GM23338 (cell line): Measurements from ENCODE around the gene OLIG1. TPM values are rescaled to one million over a fixed set of nuclear protein-coding genes. Genes with fewer than 3 reads are reported as not detected.

Experiments used
- ATAC-seq: fragments of 200-7000 bp; cut with Tn5 transposase; 3 replicates; pipeline ENCODE4 v1.9.1; 2020
- DNase-seq: peaks from one replicate; pipeline ENCODE4 v3.0.0-alpha.2; 2015; ENCODE audit warnings: low spot score
- H2AFZ ChIP-seq: fragments of 200-600 bp; sonication (generic); 2 replicates; pipeline ENCODE4 v1.8.0; 2016; ENCODE audit warnings: antibody characterized with exemption, mild to moderate bottlenecking, moderate library complexity
- H3F3A ChIP-seq: fragments of 200-600 bp; sonication (generic); replicated peaks from 2 replicates; pipeline ENCODE4 v1.8.0; 2017; ENCODE audit warnings: antibody characterized with exemption, mixed run types, low read depth
- H3K27ac ChIP-seq: fragments of 200-600 bp; sonication (generic); 2 replicates; pipeline ENCODE4 v1.6.1; 2016; ENCODE audit warnings: low read depth
- H3K27me3 ChIP-seq: fragments of 200-600 bp; sonication (generic); 2 replicates; pipeline ENCODE4 v1.8.0; 2016; ENCODE audit warnings: mild to moderate bottlenecking, mixed run types, moderate library complexity; ENCODE audit not compliant: insufficient read depth
- H3K36me3 ChIP-seq: fragments of 200-600 bp; sonication (generic); 2 replicates; pipeline ENCODE4 v1.8.0; 2016; ENCODE audit warnings: mild to moderate bottlenecking; ENCODE audit not compliant: insufficient read depth
- H3K4me1 ChIP-seq: fragments of 200-600 bp; sonication (generic); 2 replicates; pipeline ENCODE4 v1.8.0; 2016; ENCODE audit warnings: mild to moderate bottlenecking, moderate library complexity; ENCODE audit not compliant: insufficient read depth
- H3K4me2 ChIP-seq: fragments of 200-600 bp; sonication (generic); 2 replicates; pipeline ENCODE4 v1.7.1; 2017; ENCODE audit warnings: mixed run types
- H3K4me3 ChIP-seq: fragments of 200-600 bp; sonication (generic); 2 replicates; pipeline ENCODE4 v1.6.1; 2016; ENCODE audit warnings: mixed run types
- H3K79me2 ChIP-seq: fragments of 200-600 bp; sonication (generic); replicated peaks from 2 replicates; pipeline ENCODE4 v1.8.0; 2017; ENCODE audit warnings: mild to moderate bottlenecking; ENCODE audit not compliant: insufficient read depth
- H3K9me2 ChIP-seq: fragments of 200-600 bp; sonication (generic); 2 replicates; pipeline ENCODE4 v1.8.0; 2017; ENCODE audit not compliant: insufficient read depth
- H4K20me1 ChIP-seq: fragments of 200-600 bp; sonication (generic); replicated peaks from 2 replicates; pipeline ENCODE4 v1.8.0; 2017; ENCODE audit warnings: mild to moderate bottlenecking; ENCODE audit not compliant: insufficient read depth
- H3K27ac Mint-ChIP-seq: 2 replicates; pipeline ENCODE4 v1.8.0; 2020; ENCODE audit warnings: inconsistent platforms, mild to moderate bottlenecking, moderate library complexity, mixed read lengths
- H3K27me3 Mint-ChIP-seq: 3 replicates; pipeline ENCODE4 v1.8.0; 2022; ENCODE audit warnings: low read depth, mild to moderate bottlenecking, moderate library complexity, mixed read lengths, inconsistent platforms; ENCODE audit not compliant: insufficient read depth, poor library complexity
- H3K36me3 Mint-ChIP-seq: 3 replicates; pipeline ENCODE4 v1.8.0; 2021; ENCODE audit warnings: low read depth, mild to moderate bottlenecking, inconsistent platforms, moderate library complexity, mixed read lengths
- H3K4me1 Mint-ChIP-seq: 3 replicates; pipeline ENCODE4 v1.8.0; 2020; ENCODE audit warnings: mild to moderate bottlenecking, inconsistent platforms, mixed read lengths
- H3K4me3 Mint-ChIP-seq: 3 replicates; pipeline ENCODE4 v1.8.0; 2021; ENCODE audit warnings: moderate library complexity, mild to moderate bottlenecking, inconsistent platforms, mixed read lengths
- H3K9me3 Mint-ChIP-seq: 3 replicates; pipeline ENCODE4 v1.8.0; 2020; ENCODE audit warnings: moderate library complexity, mild to moderate bottlenecking, inconsistent platforms, mixed read lengths
- CREB1 ChIP-seq: fragments of 250-450 bp; sonication (Bioruptor Pico); IDR thresholded peaks from 2 replicates; pipeline ENCODE4 v1.5.0; 2020; ENCODE audit warnings: low read depth, mild to moderate bottlenecking, moderate library complexity
- EZH2 ChIP-seq: fragments of 200-600 bp; sonication (generic); IDR thresholded peaks from one replicate; pipeline ENCODE4 v1.8.0; 2017; ENCODE audit warnings: antibody characterized with exemption, mild to moderate bottlenecking, low read depth; ENCODE audit not compliant: unreplicated experiment
- EZH2phosphoT487 ChIP-seq: fragments of 200-600 bp; sonication (generic); IDR thresholded peaks from one replicate; pipeline ENCODE4 v1.8.1; 2018; ENCODE audit warnings: antibody characterized with exemption; ENCODE audit not compliant: unreplicated experiment
- JUNB ChIP-seq: IDR thresholded peaks from one replicate; pipeline ENCODE4 v1.6.1; 2016; ENCODE audit warnings: antibody characterized with exemption; ENCODE audit not compliant: unreplicated experiment
- POLR2AphosphoS5 ChIP-seq: IDR thresholded peaks from 2 replicates; pipeline ENCODE4 v1.6.1; 2016; ENCODE audit warnings: antibody characterized with exemption, low read depth
- STAT1 ChIP-seq: IDR thresholded peaks from one replicate; pipeline ENCODE4 v1.6.1; 2016; ENCODE audit warnings: antibody characterized with exemption; ENCODE audit not compliant: unreplicated experiment
- ZNF331 ChIP-seq: fragments of 250-450 bp; sonication (Bioruptor Pico); IDR thresholded peaks from 2 replicates; pipeline ENCODE4 v1.5.0; 2020; ENCODE audit warnings: low read depth, mild to moderate bottlenecking, moderate library complexity
- polyA plus RNA-seq: library from polyadenylated mRNA; unstranded; fragments of >200 nt; fragmentation: Nextera tagmentation; extraction: Ambion mirVana; gene quantifications from 2 replicates; pipeline ENCODE4 v1.2.1, GENCODE V29; 2016
- total RNA-seq: library from RNA; depleted of rRNA; stranded (reverse); fragments of >200 nt; shearing (Covaris generic); gene quantifications from 2 replicates; pipeline ENCODE4 v1.2.3, GENCODE V29; 2014
- TF ChIP-seq, protein P1 (sequence below): IDR thresholded peaks from one replicate; pipeline ENCODE4 v1.6.1; 2018; ENCODE audit warnings: antibody characterized with exemption; ENCODE audit not compliant: unreplicated experiment
- TF ChIP-seq, protein P2 (sequence below), 2 experiments: fragments of 200-600 bp in 1 of 2; sonication (generic) in 1 of 2; conservative IDR thresholded peaks; 2 replicates each; pipeline versions ENCODE4 v1.5.1 to v1.6.1; 2016 to 2017; ENCODE audit warnings: antibody characterized with exemption in 2 of 2, low read depth in 2 of 2, mild to moderate bottlenecking in 2 of 2, moderate library complexity in 1 of 2
- TF ChIP-seq, protein P3 (sequence below): IDR thresholded peaks from 2 replicates; pipeline ENCODE4 v1.6.1; 2016; ENCODE audit warnings: antibody characterized with exemption
- TF ChIP-seq, protein P4 (sequence below): fragments of 250-450 bp; sonication (Bioruptor Pico); IDR thresholded peaks from 2 replicates; pipeline ENCODE4 v1.5.0; 2020; ENCODE audit warnings: mild to moderate bottlenecking, moderate library complexity

OLIG1 gene
- total and polyA plus RNA-seq, 2 experiments from 2014 or later = 0.14 to 0.81 TPM

DNA sequence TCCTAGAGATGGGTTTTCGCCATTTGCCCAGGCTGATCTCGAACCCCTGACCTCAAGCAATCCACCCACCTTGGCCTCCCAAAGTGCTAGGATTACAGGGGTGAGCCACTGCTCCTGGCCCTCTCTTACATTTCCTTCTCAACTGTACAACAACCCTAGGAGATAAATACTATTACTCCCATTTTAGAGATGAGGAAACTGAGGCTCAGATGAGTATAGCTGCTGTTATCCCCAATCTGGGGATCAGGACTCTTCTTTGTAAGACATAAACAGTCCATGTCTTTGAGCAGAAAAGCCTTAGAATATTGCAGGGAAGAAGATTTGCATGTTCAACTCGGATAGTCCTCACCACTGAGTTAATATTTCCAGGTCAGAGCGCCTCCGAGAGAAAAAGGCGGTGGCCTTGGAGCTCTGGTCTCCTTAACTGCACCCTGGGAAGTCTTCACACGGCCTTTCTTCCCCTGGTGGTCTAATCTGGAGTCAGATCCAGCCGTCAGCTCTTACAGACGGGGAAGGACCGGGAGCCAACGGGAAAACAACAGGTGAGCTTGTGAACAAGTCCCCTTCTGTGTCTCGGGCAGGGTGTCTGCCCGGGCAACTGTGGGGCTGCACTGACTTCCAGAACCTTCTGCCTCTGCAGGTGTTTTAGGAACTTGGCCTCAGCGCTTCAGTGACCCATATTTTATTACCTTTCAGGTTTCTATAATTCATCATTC, 5.9 kb upstream of the OLIG1 start:
- Histone ChIP-seq H3K4me3 (peak overlapping the region; percentile 19; the same call in 1 of the 2 replicates), H3K79me2 (no peaks in the 10 kb centered on the region), H3K36me3 (no peaks in the 10 kb centered on the region), H3K4me1 (0 out of 2 replicates have a peak, but pooled peaks cover 14% of the 10 kb centered on the region), H3K9me2 (no peaks in the 10 kb centered on the region), H3K4me2 (peak overlapping the region; percentile 56), H3K27ac (no peak overlapping the region), H4K20me1 (no peaks in the 10 kb centered on the region; the same call in 1 of the 2 replicates), H3K27me3 (peaks cover 60% of the 10 kb centered on the region), H2AFZ (peak overlapping the region; percentile 84), H3F3A (0 out of 2 replicates have a peak, but pooled peaks cover 6% of the 10 kb centered on the region)
- H3K27ac Mint-ChIP-seq = no peak overlapping the region
- ATAC-seq = peak; percentile 85
- DNase-seq = peak; percentile 69
- TF ChIP-seq EZH2phosphoT487 (no peak), POLR2AphosphoS5 (no peak), CREB1 (CRISPR knock-in tag) (no peak), ZNF331 (CRISPR knock-in tag) (no peak), STAT1 (no peak), JUNB (no peak), EZH2 (no peak)
- TF ChIP-seq, protein P1, sequence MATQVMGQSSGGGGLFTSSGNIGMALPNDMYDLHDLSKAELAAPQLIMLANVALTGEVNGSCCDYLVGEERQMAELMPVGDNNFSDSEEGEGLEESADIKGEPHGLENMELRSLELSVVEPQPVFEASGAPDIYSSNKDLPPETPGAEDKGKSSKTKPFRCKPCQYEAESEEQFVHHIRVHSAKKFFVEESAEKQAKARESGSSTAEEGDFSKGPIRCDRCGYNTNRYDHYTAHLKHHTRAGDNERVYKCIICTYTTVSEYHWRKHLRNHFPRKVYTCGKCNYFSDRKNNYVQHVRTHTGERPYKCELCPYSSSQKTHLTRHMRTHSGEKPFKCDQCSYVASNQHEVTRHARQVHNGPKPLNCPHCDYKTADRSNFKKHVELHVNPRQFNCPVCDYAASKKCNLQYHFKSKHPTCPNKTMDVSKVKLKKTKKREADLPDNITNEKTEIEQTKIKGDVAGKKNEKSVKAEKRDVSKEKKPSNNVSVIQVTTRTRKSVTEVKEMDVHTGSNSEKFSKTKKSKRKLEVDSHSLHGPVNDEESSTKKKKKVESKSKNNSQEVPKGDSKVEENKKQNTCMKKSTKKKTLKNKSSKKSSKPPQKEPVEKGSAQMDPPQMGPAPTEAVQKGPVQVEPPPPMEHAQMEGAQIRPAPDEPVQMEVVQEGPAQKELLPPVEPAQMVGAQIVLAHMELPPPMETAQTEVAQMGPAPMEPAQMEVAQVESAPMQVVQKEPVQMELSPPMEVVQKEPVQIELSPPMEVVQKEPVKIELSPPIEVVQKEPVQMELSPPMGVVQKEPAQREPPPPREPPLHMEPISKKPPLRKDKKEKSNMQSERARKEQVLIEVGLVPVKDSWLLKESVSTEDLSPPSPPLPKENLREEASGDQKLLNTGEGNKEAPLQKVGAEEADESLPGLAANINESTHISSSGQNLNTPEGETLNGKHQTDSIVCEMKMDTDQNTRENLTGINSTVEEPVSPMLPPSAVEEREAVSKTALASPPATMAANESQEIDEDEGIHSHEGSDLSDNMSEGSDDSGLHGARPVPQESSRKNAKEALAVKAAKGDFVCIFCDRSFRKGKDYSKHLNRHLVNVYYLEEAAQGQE = no peak
- TF ChIP-seq, protein P2, sequence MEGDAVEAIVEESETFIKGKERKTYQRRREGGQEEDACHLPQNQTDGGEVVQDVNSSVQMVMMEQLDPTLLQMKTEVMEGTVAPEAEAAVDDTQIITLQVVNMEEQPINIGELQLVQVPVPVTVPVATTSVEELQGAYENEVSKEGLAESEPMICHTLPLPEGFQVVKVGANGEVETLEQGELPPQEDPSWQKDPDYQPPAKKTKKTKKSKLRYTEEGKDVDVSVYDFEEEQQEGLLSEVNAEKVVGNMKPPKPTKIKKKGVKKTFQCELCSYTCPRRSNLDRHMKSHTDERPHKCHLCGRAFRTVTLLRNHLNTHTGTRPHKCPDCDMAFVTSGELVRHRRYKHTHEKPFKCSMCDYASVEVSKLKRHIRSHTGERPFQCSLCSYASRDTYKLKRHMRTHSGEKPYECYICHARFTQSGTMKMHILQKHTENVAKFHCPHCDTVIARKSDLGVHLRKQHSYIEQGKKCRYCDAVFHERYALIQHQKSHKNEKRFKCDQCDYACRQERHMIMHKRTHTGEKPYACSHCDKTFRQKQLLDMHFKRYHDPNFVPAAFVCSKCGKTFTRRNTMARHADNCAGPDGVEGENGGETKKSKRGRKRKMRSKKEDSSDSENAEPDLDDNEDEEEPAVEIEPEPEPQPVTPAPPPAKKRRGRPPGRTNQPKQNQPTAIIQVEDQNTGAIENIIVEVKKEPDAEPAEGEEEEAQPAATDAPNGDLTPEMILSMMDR (conservative IDR thresholded peaks at IDR 0.05; ENCODE audit: low read depth in 2 of 2) = no peak; a peak in 1 of 4 replicates
- TF ChIP-seq, protein P3, sequence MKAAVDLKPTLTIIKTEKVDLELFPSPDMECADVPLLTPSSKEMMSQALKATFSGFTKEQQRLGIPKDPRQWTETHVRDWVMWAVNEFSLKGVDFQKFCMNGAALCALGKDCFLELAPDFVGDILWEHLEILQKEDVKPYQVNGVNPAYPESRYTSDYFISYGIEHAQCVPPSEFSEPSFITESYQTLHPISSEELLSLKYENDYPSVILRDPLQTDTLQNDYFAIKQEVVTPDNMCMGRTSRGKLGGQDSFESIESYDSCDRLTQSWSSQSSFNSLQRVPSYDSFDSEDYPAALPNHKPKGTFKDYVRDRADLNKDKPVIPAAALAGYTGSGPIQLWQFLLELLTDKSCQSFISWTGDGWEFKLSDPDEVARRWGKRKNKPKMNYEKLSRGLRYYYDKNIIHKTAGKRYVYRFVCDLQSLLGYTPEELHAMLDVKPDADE = no peak
- TF ChIP-seq, protein P4, sequence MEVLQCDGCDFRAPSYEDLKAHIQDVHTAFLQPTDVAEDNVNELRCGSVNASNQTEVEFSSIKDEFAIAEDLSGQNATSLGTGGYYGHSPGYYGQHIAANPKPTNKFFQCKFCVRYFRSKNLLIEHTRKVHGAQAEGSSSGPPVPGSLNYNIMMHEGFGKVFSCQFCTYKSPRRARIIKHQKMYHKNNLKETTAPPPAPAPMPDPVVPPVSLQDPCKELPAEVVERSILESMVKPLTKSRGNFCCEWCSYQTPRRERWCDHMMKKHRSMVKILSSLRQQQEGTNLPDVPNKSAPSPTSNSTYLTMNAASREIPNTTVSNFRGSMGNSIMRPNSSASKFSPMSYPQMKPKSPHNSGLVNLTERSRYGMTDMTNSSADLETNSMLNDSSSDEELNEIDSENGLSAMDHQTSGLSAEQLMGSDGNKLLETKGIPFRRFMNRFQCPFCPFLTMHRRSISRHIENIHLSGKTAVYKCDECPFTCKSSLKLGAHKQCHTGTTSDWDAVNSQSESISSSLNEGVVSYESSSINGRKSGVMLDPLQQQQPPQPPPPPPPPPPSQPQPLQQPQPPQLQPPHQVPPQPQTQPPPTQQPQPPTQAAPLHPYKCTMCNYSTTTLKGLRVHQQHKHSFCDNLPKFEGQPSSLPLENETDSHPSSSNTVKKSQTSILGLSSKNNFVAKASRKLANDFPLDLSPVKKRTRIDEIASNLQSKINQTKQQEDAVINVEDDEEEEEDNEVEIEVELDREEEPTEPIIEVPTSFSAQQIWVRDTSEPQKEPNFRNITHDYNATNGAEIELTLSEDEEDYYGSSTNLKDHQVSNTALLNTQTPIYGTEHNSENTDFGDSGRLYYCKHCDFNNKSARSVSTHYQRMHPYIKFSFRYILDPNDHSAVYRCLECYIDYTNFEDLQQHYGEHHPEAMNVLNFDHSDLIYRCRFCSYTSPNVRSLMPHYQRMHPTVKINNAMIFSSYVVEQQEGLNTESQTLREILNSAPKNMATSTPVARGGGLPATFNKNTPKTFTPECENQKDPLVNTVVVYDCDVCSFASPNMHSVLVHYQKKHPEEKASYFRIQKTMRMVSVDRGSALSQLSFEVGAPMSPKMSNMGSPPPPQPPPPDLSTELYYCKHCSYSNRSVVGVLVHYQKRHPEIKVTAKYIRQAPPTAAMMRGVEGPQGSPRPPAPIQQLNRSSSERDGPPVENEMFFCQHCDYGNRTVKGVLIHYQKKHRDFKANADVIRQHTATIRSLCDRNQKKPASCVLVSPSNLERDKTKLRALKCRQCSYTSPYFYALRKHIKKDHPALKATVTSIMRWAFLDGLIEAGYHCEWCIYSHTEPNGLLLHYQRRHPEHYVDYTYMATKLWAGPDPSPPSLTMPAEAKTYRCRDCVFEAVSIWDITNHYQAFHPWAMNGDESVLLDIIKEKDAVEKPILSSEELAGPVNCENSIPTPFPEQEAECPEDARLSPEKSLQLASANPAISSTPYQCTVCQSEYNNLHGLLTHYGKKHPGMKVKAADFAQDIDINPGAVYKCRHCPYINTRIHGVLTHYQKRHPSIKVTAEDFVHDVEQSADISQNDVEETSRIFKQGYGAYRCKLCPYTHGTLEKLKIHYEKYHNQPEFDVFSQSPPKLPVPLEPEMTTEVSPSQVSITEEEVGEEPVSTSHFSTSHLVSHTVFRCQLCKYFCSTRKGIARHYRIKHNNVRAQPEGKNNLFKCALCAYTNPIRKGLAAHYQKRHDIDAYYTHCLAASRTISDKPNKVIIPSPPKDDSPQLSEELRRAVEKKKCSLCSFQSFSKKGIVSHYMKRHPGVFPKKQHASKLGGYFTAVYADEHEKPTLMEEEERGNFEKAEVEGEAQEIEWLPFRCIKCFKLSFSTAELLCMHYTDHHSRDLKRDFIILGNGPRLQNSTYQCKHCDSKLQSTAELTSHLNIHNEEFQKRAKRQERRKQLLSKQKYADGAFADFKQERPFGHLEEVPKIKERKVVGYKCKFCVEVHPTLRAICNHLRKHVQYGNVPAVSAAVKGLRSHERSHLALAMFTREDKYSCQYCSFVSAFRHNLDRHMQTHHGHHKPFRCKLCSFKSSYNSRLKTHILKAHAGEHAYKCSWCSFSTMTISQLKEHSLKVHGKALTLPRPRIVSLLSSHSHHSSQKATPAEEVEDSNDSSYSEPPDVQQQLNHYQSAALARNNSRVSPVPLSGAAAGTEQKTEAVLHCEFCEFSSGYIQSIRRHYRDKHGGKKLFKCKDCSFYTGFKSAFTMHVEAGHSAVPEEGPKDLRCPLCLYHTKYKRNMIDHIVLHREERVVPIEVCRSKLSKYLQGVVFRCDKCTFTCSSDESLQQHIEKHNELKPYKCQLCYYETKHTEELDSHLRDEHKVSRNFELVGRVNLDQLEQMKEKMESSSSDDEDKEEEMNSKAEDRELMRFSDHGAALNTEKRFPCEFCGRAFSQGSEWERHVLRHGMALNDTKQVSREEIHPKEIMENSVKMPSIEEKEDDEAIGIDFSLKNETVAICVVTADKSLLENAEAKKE (CRISPR knock-in tag) = no peak
- H3K36me3 Mint-ChIP-seq = peaks cover 1% of the 10 kb centered on the region
- H3K4me1 Mint-ChIP-seq = peaks cover 20% of the 10 kb centered on the region
- peaks cover 23% of the 10 kb centered on the region for H3K27me3 Mint-ChIP-seq
- peaks cover 6% of the 10 kb centered on the region for H3K9me3 Mint-ChIP-seq
- peak overlapping the region; percentile 31; the same call in 1 of the 3 replicates for H3K4me3 Mint-ChIP-seq
